Measurements from ENCODE around the gene CYBB. TPM values are rescaled to one million over a fixed set of nuclear protein-coding genes. Genes with fewer than 3 reads are reported as not detected.
"Not testable (repeated sequence)": the region's sequence is repeated elsewhere in the genome, so short reads cannot be mapped to it uniquely, and the experiment has no call there.

Gene CYBB
- total RNA-seq (2014; rRNA removed; shearing (Covaris generic)): not detected in 2 replicates
- 0.16 TPM in 1 of 2 replicates, not detected in the other for polyA plus RNA-seq (2014; cell fraction: nucleus; rRNA removed)

DNA sequence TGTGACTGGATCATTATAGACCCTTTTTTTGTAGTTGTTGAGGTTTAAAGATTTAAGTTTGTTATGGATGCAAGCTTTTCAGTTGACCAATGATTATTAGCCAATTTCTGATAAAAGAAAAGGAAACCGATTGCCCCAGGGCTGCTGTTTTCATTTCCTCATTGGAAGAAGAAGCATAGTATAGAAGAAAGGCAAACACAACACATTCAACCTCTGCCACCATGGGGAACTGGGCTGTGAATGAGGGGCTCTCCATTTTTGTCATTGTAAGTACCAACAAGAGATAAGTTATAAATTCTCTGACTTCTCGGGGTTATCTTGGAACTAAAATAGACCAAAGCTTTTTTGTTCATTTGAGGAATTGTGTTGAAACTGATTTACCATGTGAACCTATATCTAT is at the start of gene CYBB:
Gene CYBB (plus strand): TSS at position 203 of the 400 bp plus-strand sequence. CDS start 19 bp downstream, at position 222.
- DNase-seq (ENCODE audit: extremely low read depth, low read depth): no peak

DNA sequence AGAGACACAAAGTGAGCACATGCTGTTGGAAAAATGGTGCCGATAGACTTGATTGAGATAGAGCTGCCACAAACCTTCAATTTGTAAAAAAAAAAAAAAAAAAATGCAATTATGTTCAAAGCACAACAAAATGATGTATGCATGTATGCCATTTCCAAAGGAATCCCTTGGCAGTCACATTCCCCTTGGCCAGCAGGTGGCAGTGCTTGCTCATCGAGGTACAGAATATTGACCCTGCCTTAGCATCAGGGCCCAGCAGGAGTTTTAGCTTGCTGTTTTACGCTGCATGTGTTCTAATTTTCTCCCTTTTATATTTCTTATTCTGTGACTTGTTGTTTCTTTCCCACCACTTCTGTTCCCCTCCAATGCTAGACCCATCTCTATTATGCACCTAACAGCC is 34.5 kb upstream of the CYBB start:
- DNase-seq (ENCODE audit: extremely low read depth, low read depth): peak; percentile 64

DNA sequence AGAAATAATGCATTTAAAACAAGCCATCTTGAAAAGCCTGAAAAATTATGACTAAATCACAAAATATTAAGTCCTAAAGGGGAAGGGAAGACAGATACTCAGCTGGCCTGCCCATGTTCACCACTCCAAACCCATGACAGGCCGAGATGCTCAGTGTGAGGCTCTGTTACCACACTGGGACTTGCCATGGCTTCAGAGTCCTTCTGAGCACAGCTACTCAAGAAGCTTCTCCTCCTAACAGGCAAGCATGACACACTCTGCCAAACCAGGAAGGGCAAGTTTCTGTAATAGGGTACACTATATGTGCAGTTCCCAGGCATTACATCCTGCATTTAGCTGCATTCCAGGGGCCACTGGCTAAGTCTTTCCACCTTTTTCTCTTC is 34.0 kb upstream of the CYBB start:
- DNase-seq (ENCODE audit: extremely low read depth, low read depth): no peak

DNA sequence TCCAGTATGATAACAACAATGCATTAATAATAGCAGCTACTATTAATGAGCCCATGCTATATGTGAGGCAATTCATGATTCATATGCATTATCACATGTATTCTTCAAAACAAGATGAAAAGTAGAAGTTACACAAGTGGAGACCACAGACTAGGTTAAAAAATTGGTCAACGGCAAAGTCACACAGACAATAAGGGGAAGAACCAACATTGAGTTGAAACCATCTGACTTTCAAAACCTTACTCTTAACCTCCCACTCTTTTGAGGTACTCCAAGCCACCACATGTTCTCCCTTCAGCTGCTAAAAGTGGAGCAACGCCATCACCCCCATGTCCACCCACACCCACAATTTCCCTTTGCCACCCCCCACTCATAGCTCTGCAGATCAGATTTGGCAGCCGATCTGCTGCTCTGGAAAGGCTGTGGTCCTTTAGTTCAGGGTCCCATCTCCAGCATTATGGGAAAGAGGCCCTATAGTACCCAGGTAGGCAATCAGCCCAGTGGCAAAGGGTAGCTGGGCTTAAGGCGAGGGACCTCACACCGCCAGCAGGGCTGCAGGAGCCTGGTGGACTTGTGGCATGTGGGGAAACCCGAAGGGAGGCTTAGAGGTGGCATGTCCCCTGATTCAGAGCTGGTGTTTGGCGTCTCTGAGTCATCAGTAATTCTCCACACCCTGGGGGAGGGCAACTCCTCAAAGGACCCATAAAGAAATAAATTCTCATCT is 33.5 kb upstream of the CYBB start:
- DNase-seq (ENCODE audit: extremely low read depth, low read depth): no peak

DNA sequence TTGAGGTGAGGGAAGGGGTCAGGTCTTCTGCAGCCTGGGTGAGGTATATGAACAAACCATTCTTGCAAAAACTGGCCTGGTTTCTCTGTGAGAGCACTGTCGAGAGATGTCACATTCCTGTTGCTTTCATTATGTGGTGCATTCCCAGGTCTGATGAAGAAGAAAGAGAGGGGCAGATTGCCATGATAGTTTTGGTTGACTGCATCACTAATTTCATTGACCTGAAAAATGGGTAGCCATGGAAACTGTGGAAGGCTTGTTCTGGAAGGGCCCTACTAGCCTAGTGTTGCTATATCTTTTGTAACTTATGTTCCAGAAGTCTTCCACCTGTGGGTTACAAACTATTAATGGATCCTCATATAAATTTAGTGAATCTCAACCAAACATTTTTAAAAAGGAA is 32.9 kb upstream of the CYBB start:
- DNase-seq (ENCODE audit: extremely low read depth, low read depth): no peak

DNA sequence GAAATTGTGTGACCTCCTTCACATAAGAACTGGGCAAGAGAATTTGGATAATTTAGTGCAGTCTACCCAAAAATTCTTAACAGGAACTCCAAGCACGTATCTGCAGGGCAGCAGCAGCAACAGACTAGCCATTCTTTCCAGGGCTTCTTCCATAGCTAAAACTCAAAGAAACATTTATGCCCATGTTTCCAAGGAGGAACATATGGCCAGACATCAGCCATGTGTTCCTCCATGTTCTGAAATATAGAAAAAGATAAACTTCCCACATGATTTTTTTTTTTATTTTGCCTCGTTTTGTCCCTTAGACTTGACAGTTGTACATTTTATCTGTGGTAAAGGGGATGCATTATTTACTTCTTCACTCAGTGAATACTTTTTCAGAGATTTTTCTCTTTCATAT is 27.6 kb upstream of the CYBB start:
- no peak for DNase-seq (ENCODE audit: extremely low read depth, low read depth)

DNA sequence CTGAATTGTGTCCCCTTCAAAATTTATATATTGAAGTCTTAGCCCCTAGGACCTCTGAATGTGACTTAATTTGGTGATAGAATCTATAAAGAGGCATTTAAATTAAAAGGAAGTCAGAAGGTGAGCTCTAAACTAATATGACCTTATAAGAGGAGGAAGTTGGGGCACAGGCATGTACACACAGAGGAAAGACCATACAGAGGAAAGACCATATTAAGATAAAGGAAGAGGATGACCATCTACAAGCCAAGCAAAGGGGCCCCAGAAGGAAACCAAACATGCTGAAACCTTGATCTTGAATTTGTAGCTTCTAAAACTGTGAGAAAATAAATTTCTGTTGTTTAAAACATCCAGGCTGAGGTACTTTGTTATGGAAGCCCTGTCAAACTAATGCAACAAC is 26.9 kb upstream of the CYBB start:
- DNase-seq (ENCODE audit: extremely low read depth, low read depth): no peak

DNA sequence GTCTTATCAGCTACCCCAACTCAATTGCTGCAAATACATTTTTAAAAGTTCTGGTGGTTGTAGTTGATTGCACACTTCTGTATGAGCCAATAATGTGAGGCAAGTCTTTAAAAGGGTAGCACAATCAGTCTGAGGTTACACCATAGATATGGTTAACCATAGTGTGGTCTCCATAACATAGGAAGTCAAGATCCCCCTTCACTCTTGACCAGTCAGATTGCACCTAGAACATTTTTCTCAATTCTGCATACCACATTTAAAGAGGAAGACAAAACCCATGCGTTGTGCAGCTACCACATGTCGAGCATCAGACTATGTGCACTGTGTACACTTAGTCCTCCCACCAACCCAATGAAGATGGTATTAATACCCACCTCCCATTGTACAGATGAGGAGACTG is 26.5 kb upstream of the CYBB start:
- DNase-seq (ENCODE audit: extremely low read depth, low read depth): no peak

DNA sequence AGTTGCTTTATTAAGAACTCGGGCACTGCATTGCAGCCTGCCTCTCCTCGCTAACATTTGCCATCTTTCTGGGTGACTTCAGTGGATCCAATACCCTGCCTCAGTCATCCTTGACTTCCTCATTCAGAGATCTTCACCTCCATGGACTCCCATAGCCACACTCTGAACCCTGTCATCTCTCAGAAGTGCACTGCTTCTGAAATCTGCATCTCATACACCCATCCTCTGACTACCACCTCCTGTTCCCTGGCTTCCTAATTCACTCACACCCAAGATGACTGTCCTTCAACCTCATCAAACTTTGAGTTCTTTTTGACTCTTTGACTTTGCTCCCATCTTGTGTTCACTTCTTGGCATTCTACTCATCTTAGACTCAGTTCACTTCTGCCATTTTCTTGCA is 25.3 kb upstream of the CYBB start:
- no peak for DNase-seq (ENCODE audit: extremely low read depth, low read depth)

DNA sequence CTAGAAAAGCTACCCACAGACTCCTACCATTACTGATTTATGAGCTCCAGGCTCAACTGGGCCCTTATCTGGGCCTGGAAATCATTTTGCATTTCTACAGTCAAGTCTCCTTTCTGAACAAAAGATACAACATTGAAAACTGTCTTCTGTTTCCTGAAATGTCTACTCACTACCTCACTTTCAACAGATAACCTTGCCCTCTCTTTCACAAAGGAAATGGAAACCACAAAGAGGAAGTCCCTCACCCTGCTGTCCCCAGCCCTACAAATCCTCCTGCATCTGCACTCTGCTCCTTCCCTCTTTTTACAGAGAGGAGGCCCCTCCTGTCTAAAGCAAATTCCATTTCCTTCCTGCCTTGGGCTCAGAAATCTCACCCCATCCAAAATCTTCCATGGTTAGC is 24.8 kb upstream of the CYBB start:
- no peak for DNase-seq (ENCODE audit: extremely low read depth, low read depth)

DNA sequence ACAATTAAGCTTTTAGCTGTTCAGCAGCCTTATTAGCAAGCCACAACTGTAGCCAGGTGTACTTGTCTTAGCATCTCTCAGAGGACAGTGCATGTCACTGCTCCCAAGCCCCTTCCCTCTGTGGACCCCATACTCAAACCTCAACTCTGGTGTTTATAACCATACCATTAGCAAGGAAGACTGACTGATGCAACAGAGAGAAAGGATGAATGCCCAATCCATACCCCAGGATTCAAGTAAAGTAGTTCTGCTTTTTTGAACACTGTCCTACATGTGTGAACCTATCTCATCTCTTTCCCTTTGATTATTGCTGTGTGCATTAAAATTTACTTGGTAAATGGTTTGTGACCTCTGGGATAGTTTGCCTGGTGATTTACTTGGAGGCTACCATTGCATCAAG is 22.8 kb upstream of the CYBB start:
- no peak for DNase-seq (ENCODE audit: extremely low read depth, low read depth)

DNA sequence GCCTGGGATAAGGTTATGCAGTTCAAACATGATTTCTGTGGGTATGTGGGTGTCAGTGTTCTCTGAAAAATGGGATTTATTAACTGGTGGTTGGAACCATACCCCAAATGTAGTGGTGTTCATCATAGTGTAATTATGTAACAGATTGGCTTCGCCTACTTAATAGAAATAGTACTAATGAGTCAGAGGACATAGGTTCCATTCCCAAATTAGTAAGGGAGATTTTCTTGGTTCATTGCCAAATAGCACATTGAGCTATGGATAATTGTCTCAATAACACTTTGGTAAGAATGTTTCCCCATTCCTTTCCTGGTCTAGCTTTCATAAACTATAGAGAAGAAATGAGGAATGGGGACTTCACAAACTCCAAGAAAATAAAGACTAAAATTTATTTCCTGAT is 20.5 kb upstream of the CYBB start:
- no peak for DNase-seq (ENCODE audit: extremely low read depth, low read depth)

DNA sequence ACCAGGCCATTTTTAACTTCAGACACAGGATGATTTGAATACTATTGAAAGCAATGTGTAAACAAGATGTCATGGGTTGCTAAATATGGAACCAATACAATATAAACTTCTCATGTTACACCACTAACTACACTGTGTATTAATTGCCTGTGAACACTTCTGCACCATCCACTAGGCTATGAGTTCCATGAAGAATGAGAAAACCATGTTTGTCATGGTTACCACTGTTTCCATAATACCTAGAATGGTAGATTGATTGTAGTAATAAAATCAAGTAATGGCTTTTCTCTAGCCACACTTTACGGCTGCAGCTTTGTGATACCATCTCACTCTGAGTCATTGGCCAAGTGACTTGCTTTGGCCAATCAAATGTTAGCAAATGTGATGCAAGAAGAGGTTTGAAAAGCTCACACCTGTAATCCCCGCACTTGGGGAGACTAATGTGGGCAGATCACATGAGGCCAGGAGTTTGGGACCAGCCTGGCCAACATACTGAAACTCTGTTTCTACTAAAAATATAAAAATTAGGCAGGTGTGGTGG is 19.9 kb upstream of the CYBB start:
- DNase-seq (ENCODE audit: extremely low read depth, low read depth): no peak

DNA sequence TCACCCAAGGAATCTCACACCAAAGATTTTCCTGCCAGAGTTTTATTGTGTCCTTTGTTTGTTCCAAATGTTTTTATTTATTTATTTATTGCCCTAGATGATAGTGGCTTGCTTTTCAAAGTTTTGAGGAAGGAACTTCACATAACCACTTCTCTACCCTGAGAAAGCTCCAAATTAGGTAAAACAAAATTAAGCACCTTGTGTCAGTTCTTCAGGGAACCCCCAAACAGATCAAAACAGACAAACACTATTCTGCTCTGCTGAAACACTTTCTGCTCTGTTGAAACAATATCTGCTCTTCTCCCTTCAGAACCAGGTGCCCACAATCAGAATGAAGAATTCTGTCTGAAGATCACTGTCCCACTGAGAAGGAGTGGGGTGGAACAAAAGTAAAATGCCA is 16.5 kb upstream of the CYBB start:
- no peak for DNase-seq (ENCODE audit: extremely low read depth, low read depth)

DNA sequence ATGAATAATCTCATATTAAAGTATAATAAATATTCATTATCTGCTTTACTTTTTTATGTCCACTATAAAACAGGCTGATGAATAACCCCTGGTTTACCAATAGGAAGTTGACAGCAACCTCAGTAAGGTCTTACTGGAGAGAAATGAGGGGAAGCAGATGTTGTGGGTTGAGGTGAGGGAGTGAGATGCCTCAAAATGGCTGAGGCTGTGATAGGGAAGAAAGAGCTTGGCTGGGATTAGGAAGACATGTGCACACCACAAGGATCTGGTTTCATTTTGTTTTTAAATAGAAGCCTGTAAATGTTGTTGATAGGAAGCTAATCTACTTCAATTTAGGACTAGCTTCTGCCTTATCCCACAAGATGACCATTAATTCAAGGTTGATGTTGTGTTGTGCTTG is 14.4 kb upstream of the CYBB start:
- no peak for DNase-seq (ENCODE audit: extremely low read depth, low read depth)

DNA sequence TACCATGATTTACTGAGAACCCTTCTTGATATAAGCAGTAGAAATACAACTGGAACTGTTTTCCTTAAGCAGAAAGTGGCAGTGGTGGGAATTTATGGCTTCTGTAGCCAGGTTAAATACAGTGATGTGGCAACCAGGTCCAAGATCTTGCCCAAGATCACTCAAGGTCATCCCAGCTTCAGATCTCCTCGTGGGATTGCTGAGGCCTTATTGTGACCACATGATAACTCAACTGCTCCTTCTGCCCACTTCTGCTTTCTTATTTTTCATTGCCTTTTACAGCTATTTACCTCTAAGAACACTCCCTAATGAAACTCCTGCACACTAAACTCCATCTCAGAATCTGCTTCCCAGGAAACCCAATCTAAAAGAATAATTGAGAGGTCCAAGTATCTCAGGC is 12.4 kb upstream of the CYBB start:
- no peak for DNase-seq (ENCODE audit: extremely low read depth, low read depth)

DNA sequence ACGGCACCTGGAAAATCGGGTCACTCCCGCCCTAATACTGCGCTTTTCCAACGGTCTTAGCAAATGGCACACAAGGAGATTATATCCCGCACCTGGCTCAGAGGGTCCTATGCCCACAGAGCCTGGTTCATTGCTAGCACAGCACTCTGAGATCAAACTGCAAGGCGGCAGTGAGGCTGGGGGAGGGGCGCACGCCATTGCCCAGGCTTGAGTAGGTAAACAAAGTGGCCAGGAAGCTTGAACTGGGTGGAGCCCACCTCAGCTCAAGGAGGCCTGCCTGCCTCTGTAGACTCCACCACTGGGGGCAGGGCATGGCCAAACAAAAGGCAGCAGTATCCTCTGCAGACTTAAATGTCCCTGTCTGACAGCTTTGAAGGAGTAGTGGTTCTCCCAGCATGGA is 11.0 kb upstream of the CYBB start:
- DNase-seq (ENCODE audit: extremely low read depth, low read depth): not testable (repeated sequence)

DNA sequence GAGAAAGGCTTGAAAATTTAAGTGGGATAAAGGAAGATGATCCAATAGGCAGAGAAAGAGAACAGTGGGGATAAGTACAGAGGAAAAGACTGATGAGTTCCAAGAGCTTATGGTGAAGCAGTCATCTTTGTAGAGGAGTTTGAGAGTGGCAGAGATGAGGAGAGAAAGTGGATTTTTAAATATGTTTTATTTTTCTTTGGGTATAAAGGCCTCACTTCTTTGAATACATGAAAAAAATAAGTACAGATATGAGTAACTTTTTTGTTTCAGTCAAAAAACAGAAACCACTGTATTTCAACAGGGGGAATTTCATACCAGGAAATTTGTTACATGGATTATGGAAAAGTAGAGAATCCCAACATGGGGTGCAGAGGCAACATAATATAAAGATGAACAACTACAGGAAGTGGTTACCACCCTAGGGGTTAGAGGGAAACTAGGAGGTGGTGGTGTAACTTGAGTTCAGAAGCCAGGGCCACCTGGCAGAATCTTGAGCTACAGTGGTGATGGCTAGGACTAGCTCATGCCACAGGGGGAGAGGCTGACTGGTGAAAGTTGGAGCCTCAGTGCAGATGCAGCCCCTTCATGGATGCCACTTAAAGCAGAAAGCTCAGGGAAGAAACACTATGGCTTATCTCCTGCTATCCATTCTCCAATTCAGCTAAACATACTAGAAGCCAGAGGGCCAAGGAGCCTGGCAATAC is 3.4 kb upstream of the CYBB start:
- no peak for DNase-seq (ENCODE audit: extremely low read depth, low read depth)

DNA sequence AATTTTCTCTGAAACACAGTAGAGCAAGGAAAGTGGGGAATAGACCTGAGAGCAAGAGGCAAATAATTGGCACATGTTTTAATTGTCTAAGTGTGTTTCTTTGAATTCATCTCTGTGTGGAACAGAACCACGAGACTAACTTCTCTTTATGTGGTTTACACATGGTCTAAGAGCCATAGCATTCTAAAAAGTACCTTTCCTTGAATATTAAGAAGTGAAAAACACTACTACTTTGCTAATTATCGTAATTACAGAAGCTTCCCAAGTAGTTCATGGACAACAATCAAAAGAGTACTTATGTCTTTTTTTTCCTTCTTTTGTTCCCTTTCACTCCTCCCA is 2.9 kb upstream of the CYBB start:
- DNase-seq (ENCODE audit: extremely low read depth, low read depth): no peak

DNA sequence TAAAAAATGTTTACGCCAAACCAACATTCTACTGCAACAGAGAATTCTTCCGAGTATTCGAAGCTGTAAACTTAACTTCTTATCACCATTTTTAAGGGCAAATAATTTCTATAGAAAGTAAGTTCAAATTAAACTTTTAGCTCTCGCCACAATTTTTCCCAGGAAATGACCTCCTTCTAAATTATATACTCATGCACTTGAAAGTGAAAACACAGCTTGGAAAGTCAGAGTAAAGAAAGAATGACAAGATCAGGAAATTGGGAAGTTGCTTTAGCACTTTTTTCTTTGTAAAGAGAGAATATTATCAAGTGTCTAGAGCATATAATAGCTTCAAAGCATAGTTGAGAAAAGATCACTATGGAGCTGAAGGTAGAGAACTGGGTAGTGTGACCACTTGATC is 1.2 kb downstream of the CYBB start:
- DNase-seq (ENCODE audit: extremely low read depth, low read depth): no peak

DNA sequence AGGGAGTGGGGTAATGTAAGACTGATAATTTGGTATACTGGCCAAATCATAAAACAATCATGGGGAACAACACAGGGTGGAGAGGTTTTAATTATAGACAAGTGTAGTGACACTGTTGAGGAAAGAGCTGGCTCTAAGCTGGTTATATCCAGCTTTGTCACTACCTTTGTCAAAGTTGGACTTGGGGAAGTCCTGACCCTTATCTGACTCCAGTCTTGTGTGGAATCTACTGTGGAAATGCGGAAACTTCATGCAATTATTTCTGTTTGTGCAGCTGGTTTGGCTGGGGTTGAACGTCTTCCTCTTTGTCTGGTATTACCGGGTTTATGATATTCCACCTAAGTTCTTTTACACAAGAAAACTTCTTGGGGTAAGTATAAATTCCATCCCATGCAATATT is 2.0 kb downstream of the CYBB start:
- DNase-seq (ENCODE audit: extremely low read depth, low read depth): no peak

DNA sequence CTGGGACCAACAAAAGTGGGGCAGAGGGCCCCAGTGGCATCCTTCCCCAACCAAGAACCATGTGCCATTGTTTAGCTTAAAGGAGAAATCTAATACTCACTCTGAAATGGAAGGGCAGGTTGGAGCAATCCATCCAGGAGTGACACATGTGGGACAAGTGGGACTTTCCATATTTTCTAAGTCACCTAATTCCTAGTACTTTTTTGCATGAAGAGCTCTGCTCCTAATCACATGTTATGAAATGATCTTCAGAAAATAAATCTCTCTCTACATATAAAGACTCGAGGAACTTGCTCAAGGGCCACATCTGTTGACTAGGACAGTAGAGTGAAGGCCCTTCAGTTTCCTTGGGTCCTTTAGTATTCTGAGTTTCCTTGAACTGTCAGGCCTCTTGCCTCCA is 2.5 kb downstream of the CYBB start:
- DNase-seq (ENCODE audit: extremely low read depth, low read depth): no peak
